IPS-18a (cell line): ENCODE data around the gene DCUN1D4.

ENCODE experiments used
- H3K27ac ChIP-seq: one replicate; pipeline ENCODE4 v1.5.1; 2013; ENCODE audit warnings: low read length
- H3K27me3 ChIP-seq: one replicate; pipeline ENCODE4 v1.6.1; 2013; ENCODE audit warnings: mild to moderate bottlenecking, low read length; ENCODE audit not compliant: control insufficient read depth, insufficient read depth
- H3K36me3 ChIP-seq: one replicate; pipeline ENCODE4 v1.6.1; 2013; ENCODE audit warnings: low read depth, low read length; ENCODE audit not compliant: control insufficient read depth
- H3K4me1 ChIP-seq: one replicate; pipeline ENCODE4 v1.6.1; 2013; ENCODE audit warnings: low read depth, low read length; ENCODE audit not compliant: control insufficient read depth
- H3K4me3 ChIP-seq: one replicate; pipeline ENCODE4 v1.5.1; 2013; ENCODE audit warnings: low read length
- H3K9ac ChIP-seq: one replicate; pipeline ENCODE4 v1.6.1; 2013; ENCODE audit warnings: mild to moderate bottlenecking, low read length, moderate library complexity
- H3K9me3 ChIP-seq: one replicate; pipeline ENCODE4 v1.6.1; 2013; ENCODE audit warnings: low read depth, low read length; ENCODE audit not compliant: control insufficient read depth

Gene DCUN1D4

GRCh38 chr4:51858605-51859202 is 15.8 kb downstream of the DCUN1D4 start:
- no peaks in the 10 kb centered on the region for H3K9me3 ChIP-seq
- no peaks in the 10 kb centered on the region for H3K27me3 ChIP-seq
- H3K27ac ChIP-seq = no peak overlapping the region
- H3K4me3 ChIP-seq = no peak overlapping the region
- H3K9ac ChIP-seq = no peak overlapping the region
- H3K36me3 ChIP-seq = peaks cover 4% of the 10 kb centered on the region
- H3K4me1 ChIP-seq = peaks cover 13% of the 10 kb centered on the region

- Histone ChIP-seq H3K9ac (no peak overlapping the region), H3K27me3 (no peaks in the 10 kb centered on the region), H3K4me1 (peaks cover 11% of the 10 kb centered on the region), H3K9me3 (no peaks in the 10 kb centered on the region), H3K4me3 (no peak overlapping the region), H3K27ac (no peak overlapping the region), H3K36me3 (peaks cover 12% of the 10 kb centered on the region)
Measured at GRCh38 chr4:51859476-51860031, 16.6 kb downstream of the DCUN1D4 start.

GRCh38 chr4:51862199-51862598 is 19.2 kb downstream of the DCUN1D4 start:
- H3K27me3 ChIP-seq = no peaks in the 10 kb centered on the region
- H3K9ac ChIP-seq = no peak overlapping the region
- H3K4me3 ChIP-seq = no peak overlapping the region
- H3K36me3 ChIP-seq = peaks cover 36% of the 10 kb centered on the region
- peaks cover 3% of the 10 kb centered on the region for H3K4me1 ChIP-seq
- no peaks in the 10 kb centered on the region for H3K9me3 ChIP-seq
- no peak overlapping the region for H3K27ac ChIP-seq

GRCh38 chr4:51862781-51863180 is 19.8 kb downstream of the DCUN1D4 start:
- H3K36me3 ChIP-seq = peaks cover 42% of the 10 kb centered on the region
- H3K4me3 ChIP-seq = no peak overlapping the region
- H3K4me1 ChIP-seq = peaks cover 3% of the 10 kb centered on the region
- no peaks in the 10 kb centered on the region for H3K9me3 ChIP-seq
- H3K27ac ChIP-seq = no peak overlapping the region
- no peak overlapping the region for H3K9ac ChIP-seq
- H3K27me3 ChIP-seq = no peaks in the 10 kb centered on the region

- Histone ChIP-seq H3K4me3 (no peak overlapping the region), H3K27me3 (no peaks in the 10 kb centered on the region), H3K9me3 (no peaks in the 10 kb centered on the region), H3K27ac (no peak overlapping the region), H3K4me1 (peaks cover 3% of the 10 kb centered on the region), H3K36me3 (peaks cover 45% of the 10 kb centered on the region), H3K9ac (no peak overlapping the region)
Measured at GRCh38 chr4:51865717-51866116, 22.8 kb downstream of the DCUN1D4 start.

- Histone ChIP-seq H3K9ac (no peak overlapping the region), H3K27ac (no peak overlapping the region), H3K4me1 (no peaks in the 10 kb centered on the region), H3K27me3 (no peaks in the 10 kb centered on the region), H3K4me3 (no peak overlapping the region), H3K9me3 (no peaks in the 10 kb centered on the region), H3K36me3 (peaks cover 48% of the 10 kb centered on the region)
Measured at GRCh38 chr4:51866835-51867234, 23.9 kb downstream of the DCUN1D4 start.

GRCh38 chr4:51867689-51868448 is 24.9 kb downstream of the DCUN1D4 start:
- Histone ChIP-seq H3K4me1 (no peaks in the 10 kb centered on the region), H3K36me3 (peaks cover 59% of the 10 kb centered on the region), H3K27me3 (no peaks in the 10 kb centered on the region), H3K9me3 (no peaks in the 10 kb centered on the region), H3K9ac (no peak overlapping the region), H3K27ac (no peak overlapping the region), H3K4me3 (no peak overlapping the region)

- Histone ChIP-seq H3K4me1 (no peaks in the 10 kb centered on the region), H3K27ac (no peak overlapping the region), H3K36me3 (peaks cover 61% of the 10 kb centered on the region), H3K9ac (no peak overlapping the region), H3K9me3 (no peaks in the 10 kb centered on the region), H3K27me3 (no peaks in the 10 kb centered on the region), H3K4me3 (no peak overlapping the region)
Measured at GRCh38 chr4:51868449-51868847, 25.5 kb downstream of the DCUN1D4 start.

- Histone ChIP-seq H3K27ac (no peak overlapping the region), H3K36me3 (peaks cover 57% of the 10 kb centered on the region), H3K9ac (no peak overlapping the region), H3K9me3 (no peaks in the 10 kb centered on the region), H3K4me1 (no peaks in the 10 kb centered on the region), H3K4me3 (no peak overlapping the region), H3K27me3 (no peaks in the 10 kb centered on the region)
Measured at GRCh38 chr4:51870441-51871188, 27.7 kb downstream of the DCUN1D4 start.

- H3K36me3 ChIP-seq = peaks cover 48% of the 10 kb centered on the region
- no peak overlapping the region for H3K27ac ChIP-seq
- H3K27me3 ChIP-seq = no peaks in the 10 kb centered on the region
- H3K9ac ChIP-seq = no peak overlapping the region
- H3K4me3 ChIP-seq = no peak overlapping the region
- H3K9me3 ChIP-seq = no peaks in the 10 kb centered on the region
- H3K4me1 ChIP-seq = no peaks in the 10 kb centered on the region
Measured at GRCh38 chr4:51872283-51872997, 29.5 kb downstream of the DCUN1D4 start.

- no peak overlapping the region for H3K9ac ChIP-seq
- no peak overlapping the region for H3K4me3 ChIP-seq
- H3K4me1 ChIP-seq = no peaks in the 10 kb centered on the region
- no peaks in the 10 kb centered on the region for H3K27me3 ChIP-seq
- H3K36me3 ChIP-seq = peaks cover 54% of the 10 kb centered on the region
- no peak overlapping the region for H3K27ac ChIP-seq
- no peaks in the 10 kb centered on the region for H3K9me3 ChIP-seq
Measured at GRCh38 chr4:51874551-51874950, 31.6 kb downstream of the DCUN1D4 start.
